GM23248 (cell line): ENCODE data around the gene ZC3H18. TPM values are rescaled to one million over a fixed set of nuclear protein-coding genes. Genes with fewer than 3 reads are reported as not detected.
A peak's percentile ranks its signal among the peaks of the same experiment; 100 is the strongest.

Experiments
- DNase-seq: peaks from one replicate; pipeline ENCODE4 v3.0.0-alpha.2; 2015
- H2AFZ ChIP-seq: fragments of 200-600 bp; sonication (generic); 2 replicates; pipeline ENCODE4 v1.6.1; 2016; ENCODE audit warnings: antibody characterized with exemption
- H3F3A ChIP-seq: fragments of 200-600 bp; sonication (generic); 2 replicates; pipeline ENCODE4 v1.6.1; 2016; ENCODE audit warnings: mild to moderate bottlenecking, antibody characterized with exemption, mixed run types; ENCODE audit not compliant: insufficient read depth
- H3K27ac ChIP-seq: fragments of 200-600 bp; sonication (generic); 2 replicates; pipeline ENCODE4 v1.5.1; 2016; ENCODE audit warnings: mild to moderate bottlenecking
- H3K27me3 ChIP-seq: fragments of 200-600 bp; sonication (generic); replicated peaks from 2 replicates; pipeline ENCODE4 v1.6.1; 2016; ENCODE audit warnings: mild to moderate bottlenecking; ENCODE audit not compliant: insufficient read depth
- H3K36me3 ChIP-seq: fragments of 200-600 bp; sonication (generic); 2 replicates; pipeline ENCODE4 v1.6.1; 2016; ENCODE audit warnings: low read depth, mild to moderate bottlenecking
- H3K4me1 ChIP-seq: fragments of 200-600 bp; sonication (generic); 2 replicates; pipeline ENCODE4 v1.6.1; 2016; ENCODE audit warnings: mild to moderate bottlenecking; ENCODE audit not compliant: insufficient read depth
- H3K4me2 ChIP-seq: fragments of 200-600 bp; sonication (generic); one replicate; pipeline ENCODE4 v1.6.1; 2016; ENCODE audit warnings: mild to moderate bottlenecking; ENCODE audit not compliant: unreplicated experiment
- H3K4me3 ChIP-seq: fragments of 200-600 bp; sonication (generic); 2 replicates; pipeline ENCODE4 v1.5.1; 2016; ENCODE audit warnings: mild to moderate bottlenecking
- H3K79me2 ChIP-seq: fragments of 200-600 bp; sonication (generic); 2 replicates; pipeline ENCODE4 v1.6.1; 2016; ENCODE audit warnings: mild to moderate bottlenecking; ENCODE audit not compliant: insufficient read depth
- H3K9ac ChIP-seq: fragments of 200-600 bp; sonication (generic); 2 replicates; pipeline ENCODE4 v1.6.1; 2016; ENCODE audit warnings: mild to moderate bottlenecking
- H3K9me2 ChIP-seq: fragments of 200-600 bp; sonication (generic); 2 replicates; pipeline ENCODE4 v1.6.1; 2016; ENCODE audit warnings: mixed run types, mild to moderate bottlenecking, moderate library complexity; ENCODE audit not compliant: insufficient read depth
- H3K9me3 ChIP-seq: fragments of 200-600 bp; sonication (generic); one replicate; pipeline ENCODE4 v1.6.1; 2017; ENCODE audit warnings: low read depth
- H4K20me1 ChIP-seq: fragments of 200-600 bp; sonication (generic); 2 replicates; pipeline ENCODE4 v1.6.0; 2016; ENCODE audit not compliant: insufficient read depth
- EZH2 ChIP-seq: fragments of 200-600 bp; sonication (generic); IDR thresholded peaks from 2 replicates; pipeline ENCODE4 v1.6.1; 2018; ENCODE audit warnings: antibody characterized with exemption, mild to moderate bottlenecking; ENCODE audit not compliant: insufficient read depth, poor library complexity, severe bottlenecking
- EZH2phosphoT487 ChIP-seq: fragments of 200-600 bp; sonication (generic); IDR thresholded peaks from 2 replicates; pipeline ENCODE4 v1.6.1; 2018; ENCODE audit warnings: antibody characterized with exemption, moderate library complexity, mild to moderate bottlenecking, low read depth; ENCODE audit not compliant: insufficient read depth
- WGBS, 2 experiments: methylation state at CpG; one replicate each; pipeline ENCODE4 v1.1.6; 2015 to 2017; ENCODE audit warnings: low lambda C conversion rate in 2 of 2, low coverage in 1 of 2; ENCODE audit errors: missing lambda C conversion rate in 2 of 2; 5-methylcytosine and 5-hydroxymethylcytosine counted together
- in situ Hi-C: fragments of 300-500 bp; cut with MboI; formaldehyde crosslinking; loops from 2 replicates; pipeline ENCODE4 v1.15.0; 2020
- polyA plus RNA-seq: library from polyadenylated mRNA; unstranded; fragments of >200 nt; fragmentation: Nextera tagmentation; extraction: Ambion mirVana; gene quantifications from 2 replicates; pipeline ENCODE4 v1.2.1, GENCODE V29; 2016
- total RNA-seq: library from RNA; depleted of rRNA; stranded (reverse); fragments of >200 nt; shearing (Covaris generic); gene quantifications from 2 replicates; pipeline ENCODE4 v1.2.3, GENCODE V29; 2014

Gene ZC3H18
- total and polyA plus RNA-seq, 2 experiments from 2014 or later = 9.7 to 24.9 TPM

- Histone ChIP-seq H3K79me2 (no peaks in the 10 kb centered on the region), H3K36me3 (no peaks in the 10 kb centered on the region), H3K4me2 (peak overlapping the region; percentile 87), H3K9me3 (no peaks in the 10 kb centered on the region), H4K20me1 (no peaks in the 10 kb centered on the region), H3K4me3 (peak overlapping the region; percentile 78), H3K27ac (0 out of 2 replicates have a peak overlapping the region, but pooled peaks have one; percentile 43), H3F3A (no peaks in the 10 kb centered on the region), H3K9me2 (no peaks in the 10 kb centered on the region), H3K4me1 (no peaks in the 10 kb centered on the region; the same call in 1 of the 2 replicates), H2AFZ (peak overlapping the region; percentile 84), H3K27me3 (peaks cover 21% of the 10 kb centered on the region), H3K9ac (peak overlapping the region; percentile 80)
- TF ChIP-seq EZH2 = no peak
- no peak for TF ChIP-seq EZH2phosphoT487
- DNase-seq = peak; percentile 36
- in situ Hi-C loops = no loop called here
- 36 to 47% methylated on average over 20 to 28 of the region's 28 CpGs for WGBS, 2 experiments
Observed at GRCh38 chr16:88634994-88635670, 64.9 kb downstream of the ZC3H18 start.

GRCh38 chr16:88635671-88636319 lies 65.6 kb downstream of the ZC3H18 start:
- in situ Hi-C loops = no loop called here
- Histone ChIP-seq H3F3A (no peaks in the 10 kb centered on the region), H3K36me3 (no peaks in the 10 kb centered on the region), H3K4me2 (no peak overlapping the region), H3K9ac (no peak overlapping the region), H4K20me1 (no peaks in the 10 kb centered on the region), H3K9me2 (no peaks in the 10 kb centered on the region), H3K9me3 (no peaks in the 10 kb centered on the region), H3K27me3 (peaks cover 27% of the 10 kb centered on the region), H3K27ac (no peak overlapping the region), H3K4me1 (no peaks in the 10 kb centered on the region; the same call in 1 of the 2 replicates), H2AFZ (no peak overlapping the region), H3K79me2 (no peaks in the 10 kb centered on the region), H3K4me3 (no peak overlapping the region)
- no peak for DNase-seq
- WGBS, 2 experiments = 89 to 93% methylated on average over 16 to 17 of the region's 17 CpGs
- TF ChIP-seq EZH2phosphoT487 (no peak), EZH2 (no peak)

- Histone ChIP-seq H4K20me1 (no peaks in the 10 kb centered on the region), H3F3A (no peaks in the 10 kb centered on the region), H3K9me3 (no peaks in the 10 kb centered on the region), H3K9ac (no peak overlapping the region), H3K9me2 (no peaks in the 10 kb centered on the region), H3K79me2 (no peaks in the 10 kb centered on the region), H3K4me2 (no peak overlapping the region), H3K27ac (no peak overlapping the region), H3K36me3 (no peaks in the 10 kb centered on the region), H3K27me3 (peaks cover 32% of the 10 kb centered on the region), H3K4me3 (no peak overlapping the region), H2AFZ (no peak overlapping the region), H3K4me1 (no peaks in the 10 kb centered on the region; the same call in 1 of the 2 replicates)
- WGBS, 2 experiments = 61 to 68% methylated on average over 20 to 23 of the region's 23 CpGs
- no peak for DNase-seq
- no peak for TF ChIP-seq EZH2phosphoT487
- TF ChIP-seq EZH2 = no peak
- in situ Hi-C loops = no loop called here
Observed at GRCh38 chr16:88636488-88637265, 66.5 kb downstream of the ZC3H18 start.
